Aorta (tissue), 5 donors: ENCODE measurements around the gene PIP5KL1. TPM values are rescaled to one million over a fixed set of nuclear protein-coding genes. Genes with fewer than 3 reads are reported as not detected.

ENCODE experiments used
- ATAC-seq: fragments of 200-7000 bp; cut with Tn5 transposase; one replicate; pipeline ENCODE4 v1.9.1; 2022; ENCODE audit warnings: moderate library complexity; ENCODE audit not compliant: low FRiP score
- DNase-seq, 2 donors: peaks; one replicate each; pipeline ENCODE4 v3.0.0-alpha.2; 2020
- H3K27ac ChIP-seq, 2 donors: one replicate each; pipeline ENCODE4 v1.5.1; 2013; ENCODE audit warnings: low read length in 2 of 2, mild to moderate bottlenecking in 2 of 2, moderate library complexity in 2 of 2, control low read depth in 1 of 2, inconsistent platforms in 1 of 2, low read depth in 1 of 2
- H3K27me3 ChIP-seq, 2 donors: one replicate each; pipeline ENCODE4 v1.6.1; 2013; ENCODE audit warnings: control low read depth in 1 of 2, low read length in 1 of 2, mild to moderate bottlenecking in 1 of 2, moderate library complexity in 1 of 2; ENCODE audit not compliant: insufficient read depth in 2 of 2, control insufficient read depth in 1 of 2
- H3K36me3 ChIP-seq, 2 donors: one replicate each; pipeline ENCODE4 v1.6.1; 2013; ENCODE audit warnings: control low read depth in 1 of 2, low read length in 1 of 2, mild to moderate bottlenecking in 1 of 2; ENCODE audit not compliant: insufficient read depth in 2 of 2, control insufficient read depth in 1 of 2
- H3K4me1 ChIP-seq, 2 donors: one replicate each; pipeline ENCODE4 v1.6.1; 2013; ENCODE audit warnings: low read length in 2 of 2, control low read depth in 1 of 2, mild to moderate bottlenecking in 1 of 2, moderate library complexity in 1 of 2; ENCODE audit not compliant: insufficient read depth in 2 of 2, control insufficient read depth in 1 of 2
- H3K4me3 ChIP-seq, 2 donors: one replicate each; pipeline ENCODE4 v1.5.1; 2013; ENCODE audit warnings: low read length in 2 of 2, control low read depth in 1 of 2, mild to moderate bottlenecking in 1 of 2
- H3K9me3 ChIP-seq: one replicate; pipeline ENCODE4 v1.6.1; 2013; ENCODE audit warnings: mild to moderate bottlenecking, low read length; ENCODE audit not compliant: control insufficient read depth
- WGBS, 2 donors: extraction: QIAGEN DNeasy Blood & Tissue Kit; methylation state at CpG; one replicate each; pipeline ENCODE4 v1.1.7; 2013; 5-methylcytosine and 5-hydroxymethylcytosine counted together
- intact Hi-C, 2 donors: fragments of 100-400 bp; cut with DNase I; formaldehyde crosslinking; loops; one replicate each; pipeline versions ENCODE4 v1.14.2 to v1.15.0; 2022
- polyA plus RNA-seq, 2 donors: library from polyadenylated mRNA; stranded (reverse); fragments of 200-250 nt; gene quantifications; one replicate each; pipeline ENCODE4 v1.2.3, GENCODE V29; 2013
- total RNA-seq, 2 donors: library from RNA; stranded (reverse); fragmentation: NEBNext Ultra II Directional; extraction: Animal tissue kit (Norgen Biotek cat#: 25700); gene quantifications; one replicate each; pipeline ENCODE4 v1.2.1, GENCODE V29; 2021
- donor health status: healthy with polysubstance abuse.
- donor health status: Bipolar disorder and iron deficiency.
- donor health status: DM: no; HTN: no; CAD: no.
- donor health status: DM: no; HTN: no; CAD: no.
- donor health status: DM: yes; HTN: yes; CAD: no.

Gene PIP5KL1
- total and polyA plus RNA-seq, 4 donors, result 1.4 to 4.5 (median 3.0) TPM

DNA sequence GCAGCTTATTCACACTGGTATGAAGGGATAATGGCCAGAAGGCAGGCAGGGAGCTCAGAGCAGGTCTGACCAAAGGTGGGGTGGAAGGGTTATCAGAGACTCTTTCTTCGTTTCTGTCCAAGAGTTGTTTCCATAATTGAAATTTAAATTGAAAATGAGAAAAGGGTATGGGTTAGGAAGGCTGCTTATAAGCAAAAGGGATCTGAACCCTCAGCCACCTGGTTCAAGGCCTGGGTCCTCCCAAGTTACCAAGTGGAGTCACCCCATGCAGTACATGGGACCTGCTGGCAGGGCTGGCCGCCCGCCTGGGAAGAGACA lies 32.4 kb upstream of the PIP5KL1 start:
- Histone ChIP-seq H3K4me3 (no peak overlapping the region), H3K27me3 (no peaks in the 10 kb centered on the region), H3K9me3 (no peaks in the 10 kb centered on the region), H3K36me3 (no peaks in the 10 kb centered on the region), H3K27ac (peak overlapping the region in 1 of 2 donors; percentile 53), H3K4me1 (peaks cover 0 to 4% of the 10 kb centered on the region in 2 donors)
- WGBS, 2 donors, result 47 to 65% methylated on average over 3 of the region's 3 CpGs
- ATAC-seq (no peak), DNase-seq (no peak)
- intact Hi-C loops, result no loop called here

DNA sequence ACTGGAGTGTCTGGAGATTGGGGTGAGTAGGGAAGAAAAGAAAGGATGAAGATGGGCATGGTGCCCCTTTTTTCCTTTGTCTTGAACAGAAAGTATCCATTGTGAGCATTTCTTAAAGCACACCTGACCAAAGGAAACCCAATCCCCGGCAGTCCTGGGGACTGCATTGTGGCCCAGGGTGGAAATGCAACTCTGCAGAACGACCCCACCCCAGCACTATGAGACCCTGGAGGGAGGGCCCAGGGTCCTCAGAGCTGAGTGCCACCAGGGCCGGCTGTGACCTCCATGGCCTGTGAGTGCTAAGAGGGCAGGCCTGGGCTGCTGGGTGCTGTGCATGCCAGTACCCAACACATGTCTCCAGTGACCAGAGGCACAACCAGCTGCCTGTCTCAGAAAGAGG lies 31.7 kb upstream of the PIP5KL1 start:
- peaks cover 0 to 4% of the 10 kb centered on the region in 2 donors for H3K4me1 ChIP-seq
- WGBS, 2 donors, result 62 to 63% methylated on average over 3 of the region's 3 CpGs
- no peak overlapping the region for H3K27ac ChIP-seq

DNA sequence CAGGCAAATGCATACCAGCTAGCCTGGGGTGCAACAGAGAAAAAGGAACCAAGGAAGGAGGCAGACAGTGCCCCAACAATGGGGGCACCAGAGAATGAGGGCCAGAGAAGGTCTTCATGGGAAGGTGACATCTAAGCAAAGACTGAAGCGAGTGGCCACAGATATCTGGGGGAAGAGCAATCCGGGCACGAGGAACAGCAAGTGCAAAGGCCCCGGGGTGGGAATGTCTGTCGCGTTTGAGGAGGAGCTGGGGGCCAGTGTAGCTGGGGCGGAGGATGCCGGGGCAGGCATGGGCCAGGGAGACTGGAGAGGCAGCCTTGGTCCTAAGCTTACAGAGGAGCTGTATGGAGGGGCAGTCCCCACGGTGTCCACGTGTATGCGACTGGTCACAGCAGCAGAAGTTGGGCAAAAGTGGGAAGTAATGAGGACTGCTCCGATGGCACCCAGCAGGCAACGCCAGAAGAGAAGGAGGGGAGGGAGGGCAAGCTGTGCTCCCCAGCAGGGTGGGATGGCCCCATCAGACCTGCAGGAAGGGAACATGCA lies 31.1 kb upstream of the PIP5KL1 start:
- no peak overlapping the region for H3K4me3 ChIP-seq
- WGBS, 2 donors, result 94% methylated on average over 13 of the region's 13 CpGs
- H3K27ac ChIP-seq, result no peak overlapping the region
- peaks cover 0 to 4% of the 10 kb centered on the region in 2 donors for H3K4me1 ChIP-seq
- ATAC-seq (no peak), DNase-seq (no peak)
- intact Hi-C loops, result no loop called here
- no peaks in the 10 kb centered on the region for H3K36me3 ChIP-seq
- H3K27me3 ChIP-seq, result no peaks in the 10 kb centered on the region
- H3K9me3 ChIP-seq, result no peaks in the 10 kb centered on the region

More for the DNA sequence above, 31.7 kb upstream of the PIP5KL1 start:
- Histone ChIP-seq H3K36me3 (no peaks in the 10 kb centered on the region), H3K27me3 (no peaks in the 10 kb centered on the region), H3K9me3 (no peaks in the 10 kb centered on the region), H3K4me3 (no peak overlapping the region)
- ATAC-seq, result no peak
- DNase-seq, result no peak
- intact Hi-C loops, result no loop called here

GRCh38 chr9:127961155-127961490 lies 30.5 kb upstream of the PIP5KL1 start:
- Histone ChIP-seq H3K4me1 (peaks cover 0 to 4% of the 10 kb centered on the region in 2 donors), H3K36me3 (no peaks in the 10 kb centered on the region), H3K4me3 (no peak overlapping the region), H3K27ac (no peak overlapping the region), H3K27me3 (no peaks in the 10 kb centered on the region), H3K9me3 (no peaks in the 10 kb centered on the region)
- WGBS, 2 donors, result 95 to 100% methylated on average over 2 of the region's 2 CpGs
- intact Hi-C loops, result no loop called here
- DNase-seq, result no peak
- no peak for ATAC-seq

- H3K27ac ChIP-seq, result no peak overlapping the region
- no peak overlapping the region for H3K4me3 ChIP-seq
- no peak for DNase-seq
- H3K9me3 ChIP-seq, result no peaks in the 10 kb centered on the region
- no peak for ATAC-seq
- H3K4me1 ChIP-seq, result peaks cover 0 to 4% of the 10 kb centered on the region in 2 donors
- intact Hi-C loops, result no loop called here
- H3K36me3 ChIP-seq, result no peaks in the 10 kb centered on the region
- 59 to 70% methylated on average over 11 of the region's 11 CpGs for WGBS, 2 donors
- H3K27me3 ChIP-seq, result no peaks in the 10 kb centered on the region
These were observed 30.0 kb upstream of the PIP5KL1 start for GRCh38 chr9:127960410-127961154.

GRCh38 chr9:127959841-127960409 lies 29.3 kb upstream of the PIP5KL1 start:
- Histone ChIP-seq H3K27me3 (no peaks in the 10 kb centered on the region), H3K9me3 (no peaks in the 10 kb centered on the region), H3K27ac (no peak overlapping the region), H3K4me1 (peaks cover 0 to 4% of the 10 kb centered on the region in 2 donors), H3K4me3 (no peak overlapping the region), H3K36me3 (no peaks in the 10 kb centered on the region)
- DNase-seq (no peak), ATAC-seq (no peak)
- intact Hi-C loops, result no loop called here
- WGBS, 2 donors, result 90 to 96% methylated on average over 2 of the region's 2 CpGs

- Histone ChIP-seq H3K27me3 (no peaks in the 10 kb centered on the region), H3K36me3 (no peaks in the 10 kb centered on the region), H3K9me3 (no peaks in the 10 kb centered on the region), H3K4me3 (no peak overlapping the region), H3K27ac (no peak overlapping the region), H3K4me1 (peaks cover 0 to 4% of the 10 kb centered on the region in 2 donors)
- DNase-seq (no peak), ATAC-seq (no peak)
- 95 to 99% methylated on average over 4 of the region's 4 CpGs for WGBS, 2 donors
- intact Hi-C loops, result no loop called here
These were observed 28.8 kb upstream of the PIP5KL1 start for GRCh38 chr9:127959398-127959797.

- ATAC-seq, result no peak
- DNase-seq, result no peak
- Histone ChIP-seq H3K9me3 (no peaks in the 10 kb centered on the region), H3K27ac (no peak overlapping the region), H3K4me3 (no peak overlapping the region), H3K36me3 (no peaks in the 10 kb centered on the region), H3K4me1 (peaks cover 0 to 4% of the 10 kb centered on the region in 2 donors), H3K27me3 (no peaks in the 10 kb centered on the region)
- 93 to 100% methylated on average over 1 of the region's 1 CpG for WGBS, 2 donors
- intact Hi-C loops, result no loop called here
These were observed 28.2 kb upstream of the PIP5KL1 start for GRCh38 chr9:127958728-127959127.
